AG04449 (cell line): Measurements from ENCODE around the gene GAL.

Source experiments
- CTCF ChIA-PET: fragments of 350-600 bp; formaldehyde crosslinking; extraction: SDS; loops from one replicate; lab custom pipeline; 2021; ENCODE audit warnings: antibody characterized with exemption; lab: Yijun Ruan, JAX
- POLR2A ChIA-PET: fragments of 400-600, 350-600 bp; formaldehyde crosslinking; extraction: SDS; loops from one replicate; lab custom pipeline; 2020; ENCODE audit warnings: antibody characterized with exemption, inconsistent platforms; lab: Yijun Ruan, JAX
- DNase-seq: peaks from one replicate; pipeline ENCODE4 v3.0.0-alpha.2; 2010; ENCODE audit warnings: low read depth, low spot score
- H3K4me3 ChIP-seq: 2 replicates; pipeline ENCODE4 v1.5.1; 2011; ENCODE audit warnings: low read depth, mild to moderate bottlenecking, control low read depth, low read length
- CTCF ChIP-seq: IDR thresholded peaks from one replicate; pipeline ENCODE4 v1.5.1; 2011; ENCODE audit warnings: mild to moderate bottlenecking, moderate library complexity, low read length, control low read depth, inconsistent platforms; ENCODE audit not compliant: insufficient read depth; ENCODE audit errors: missing control alignments

GAL gene

GRCh38 chr11:68649851-68650555 lies 34.3 kb upstream of the GAL start:
- no peak for TF ChIP-seq CTCF
- ChIA-PET CTCF (no interaction called here), POLR2A (no interaction called here)
- no peak overlapping the region for H3K4me3 ChIP-seq
- no peak for DNase-seq

- CTCF ChIA-PET, result no interaction called here
- TF ChIP-seq CTCF, result no peak
- DNase-seq, result no peak
- POLR2A ChIA-PET, result interaction anchor here (0.6 kb wide), 1 partner anchor 303 kb away, joined by 3 read pairs; no protein-coding TSS in a partner anchor
- H3K4me3 ChIP-seq, result no peak overlapping the region
Measured at GRCh38 chr11:68650801-68651200, 33.5 kb upstream of the GAL start.

GRCh38 chr11:68651208-68651984 lies 32.9 kb upstream of the GAL start:
- ChIA-PET POLR2A (interaction anchor here (0.6 kb wide), 1 partner anchor 302 kb away, joined by 3 read pairs; no protein-coding TSS in a partner anchor), CTCF (no interaction called here)
- no peak overlapping the region for H3K4me3 ChIP-seq
- no peak for TF ChIP-seq CTCF
- DNase-seq, result no peak

GRCh38 chr11:68651985-68652682 lies 32.2 kb upstream of the GAL start:
- no peak for DNase-seq
- POLR2A ChIA-PET, result no interaction called here
- CTCF ChIA-PET, result no interaction called here

GRCh38 chr11:68652683-68653156 lies 31.6 kb upstream of the GAL start:
- DNase-seq, result no peak
- CTCF ChIA-PET, result no interaction called here

More at GRCh38 chr11:68651985-68652682, 32.2 kb upstream of the GAL start:
- no peak for TF ChIP-seq CTCF
- no peak overlapping the region for H3K4me3 ChIP-seq

More at GRCh38 chr11:68652683-68653156, 31.6 kb upstream of the GAL start:
- H3K4me3 ChIP-seq, result no peak overlapping the region
- POLR2A ChIA-PET, result interaction anchor here (0.6 kb wide), 1 partner anchor 119 kb away, joined by 3 read pairs; no protein-coding TSS in a partner anchor
- no peak for TF ChIP-seq CTCF
